Epithelial cell of proximal tubule (primary cell): ENCODE data around the gene HBD. TPM values are rescaled to one million over a fixed set of nuclear protein-coding genes. Genes with fewer than 3 reads are reported as not detected.

ENCODE experiments used
- DNase-seq: peaks from one replicate; pipeline ENCODE4 v3.0.0-alpha.2; 2011; ENCODE audit warnings: low read depth
- H3K4me3 ChIP-seq: 2 replicates; pipeline ENCODE4 v1.5.1; 2011; ENCODE audit warnings: low read depth, mild to moderate bottlenecking, low read length
- total RNA-seq: library from RNA; depleted of rRNA; stranded (reverse); fragments of >200 nt; gene quantifications from 2 replicates; pipeline ENCODE4 v1.2.3, GENCODE V29; 2015
- TF ChIP-seq, protein P1 (sequence below): conservative IDR thresholded peaks from 2 replicates; pipeline ENCODE4 v1.5.1; 2012; ENCODE audit warnings: low read depth, mild to moderate bottlenecking, low read length

Gene HBD
- total RNA-seq, 1 donor from 2014 or later = not detected

DNA sequence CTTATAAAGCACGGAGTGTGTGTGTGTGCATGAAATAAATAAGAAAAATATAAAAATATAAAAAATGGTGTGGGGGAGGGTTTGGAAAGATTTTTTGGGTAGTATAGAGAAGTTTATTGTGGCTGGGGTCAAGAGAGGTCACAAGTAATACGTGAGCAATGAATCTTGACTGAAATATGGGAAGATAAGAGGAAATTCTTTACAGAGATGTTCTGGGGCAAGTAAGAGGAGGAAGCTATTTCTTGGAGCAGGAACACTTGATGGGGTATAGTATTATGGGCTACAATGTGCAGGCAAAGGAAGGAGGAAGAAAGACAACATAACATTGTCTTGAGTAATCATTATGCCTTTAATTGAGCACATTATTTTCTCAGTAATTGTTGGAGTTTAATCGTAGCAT is 2.1 kb downstream of the HBD start:
- TF ChIP-seq, protein P1, sequence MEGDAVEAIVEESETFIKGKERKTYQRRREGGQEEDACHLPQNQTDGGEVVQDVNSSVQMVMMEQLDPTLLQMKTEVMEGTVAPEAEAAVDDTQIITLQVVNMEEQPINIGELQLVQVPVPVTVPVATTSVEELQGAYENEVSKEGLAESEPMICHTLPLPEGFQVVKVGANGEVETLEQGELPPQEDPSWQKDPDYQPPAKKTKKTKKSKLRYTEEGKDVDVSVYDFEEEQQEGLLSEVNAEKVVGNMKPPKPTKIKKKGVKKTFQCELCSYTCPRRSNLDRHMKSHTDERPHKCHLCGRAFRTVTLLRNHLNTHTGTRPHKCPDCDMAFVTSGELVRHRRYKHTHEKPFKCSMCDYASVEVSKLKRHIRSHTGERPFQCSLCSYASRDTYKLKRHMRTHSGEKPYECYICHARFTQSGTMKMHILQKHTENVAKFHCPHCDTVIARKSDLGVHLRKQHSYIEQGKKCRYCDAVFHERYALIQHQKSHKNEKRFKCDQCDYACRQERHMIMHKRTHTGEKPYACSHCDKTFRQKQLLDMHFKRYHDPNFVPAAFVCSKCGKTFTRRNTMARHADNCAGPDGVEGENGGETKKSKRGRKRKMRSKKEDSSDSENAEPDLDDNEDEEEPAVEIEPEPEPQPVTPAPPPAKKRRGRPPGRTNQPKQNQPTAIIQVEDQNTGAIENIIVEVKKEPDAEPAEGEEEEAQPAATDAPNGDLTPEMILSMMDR = no peak
- H3K4me3 ChIP-seq = no peak overlapping the region
- DNase-seq = no peak

DNA sequence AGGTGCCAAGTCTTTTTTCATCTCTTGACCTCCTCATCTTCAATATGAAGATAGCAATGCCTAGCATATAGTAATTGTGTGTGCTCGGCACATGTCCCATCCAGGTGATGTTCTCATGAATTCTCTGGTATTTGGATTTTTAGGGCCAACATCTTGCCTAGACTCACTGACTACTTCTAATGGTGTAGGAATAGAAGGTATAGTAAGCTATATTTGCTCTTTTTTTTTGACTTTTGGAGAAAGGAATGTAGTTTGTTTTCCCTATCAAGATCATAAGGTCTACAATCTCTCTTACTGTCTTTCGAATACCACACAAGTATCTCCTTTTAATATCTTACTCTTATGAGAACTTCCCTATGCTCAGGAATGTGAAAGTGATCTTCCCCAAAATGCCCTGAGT is 3.2 kb downstream of the HBD start:
- TF ChIP-seq, protein P1 = no peak
- H3K4me3 ChIP-seq = no peak overlapping the region
- DNase-seq = no peak

- no peak for DNase-seq
- no peak overlapping the region for H3K4me3 ChIP-seq
- TF ChIP-seq, protein P1 = no peak
These were observed 4.0 kb downstream of the HBD start for GRCh38 chr11:5230266-5230665.

- no peak for DNase-seq
- TF ChIP-seq, protein P1 = no peak
- no peak overlapping the region for H3K4me3 ChIP-seq
These were observed 4.5 kb downstream of the HBD start for GRCh38 chr11:5229796-5230195.

GRCh38 chr11:5229356-5229755 is 4.9 kb downstream of the HBD start:
- TF ChIP-seq, protein P1 = no peak
- DNase-seq = no peak
- no peak overlapping the region for H3K4me3 ChIP-seq

DNA sequence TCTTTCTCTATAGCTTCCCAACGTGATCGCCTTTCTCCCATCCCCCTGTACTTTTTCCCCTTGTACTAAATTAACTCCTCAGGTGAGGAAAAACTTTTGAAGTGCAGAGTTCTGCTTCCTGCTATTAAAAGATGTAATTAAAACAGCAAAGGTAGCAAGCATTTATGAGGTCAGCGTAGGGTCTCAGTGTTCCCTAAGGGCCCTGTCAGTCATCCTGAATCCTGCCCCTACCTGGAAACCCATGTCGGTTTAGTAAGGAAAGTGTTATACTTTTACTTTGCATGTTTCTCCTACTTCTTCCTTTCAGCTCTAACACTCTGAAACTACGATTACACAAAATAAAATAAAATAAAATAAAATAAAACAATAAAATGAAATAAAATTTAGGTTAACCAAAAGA is 6.2 kb downstream of the HBD start:
- no peak overlapping the region for H3K4me3 ChIP-seq
- TF ChIP-seq, protein P1 = no peak
- DNase-seq = no peak

DNA sequence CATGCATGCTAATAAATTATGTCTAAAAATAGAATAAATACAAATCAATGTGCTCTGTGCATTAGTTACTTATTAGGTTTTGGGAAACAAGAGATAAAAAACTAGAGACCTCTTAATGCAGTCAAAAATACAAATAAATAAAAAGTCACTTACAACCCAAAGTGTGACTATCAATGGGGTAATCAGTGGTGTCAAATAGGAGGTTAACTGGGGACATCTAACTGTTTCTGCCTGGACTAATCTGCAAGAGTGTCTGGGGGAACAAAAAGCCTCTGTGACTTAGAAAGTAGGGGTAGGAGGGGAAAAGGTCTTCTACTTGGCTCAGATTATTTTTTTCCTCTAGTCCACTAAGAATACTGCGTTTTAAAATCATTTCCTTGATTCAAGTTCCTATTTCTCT is 6.6 kb downstream of the HBD start:
- TF ChIP-seq, protein P1 = no peak
- DNase-seq = no peak
- no peak overlapping the region for H3K4me3 ChIP-seq
